HepG2 (cell line): ENCODE data around the gene OLFM2. TPM values are rescaled to one million over a fixed set of nuclear protein-coding genes. Genes with fewer than 3 reads are reported as not detected.

Source experiments
- CTCF ChIP-seq: sonication (generic); formaldehyde crosslinking; IDR thresholded peaks from 2 replicates; pipeline ENCODE4 v1.5.0; 2020; ENCODE audit warnings: mild to moderate bottlenecking, missing genetic modification reagents, moderate library complexity
- HES4 ChIP-seq: sonication (generic); formaldehyde crosslinking; IDR thresholded peaks from 2 replicates; pipeline ENCODE4 v1.9.0; 2021; ENCODE audit warnings: mild to moderate bottlenecking, missing genetic modification reagents, borderline replicate concordance
- MED1 ChIP-seq: sonication (generic); formaldehyde crosslinking; IDR thresholded peaks from 2 replicates; pipeline ENCODE4 v1.4.0; 2020; ENCODE audit warnings: missing genetic modification reagents
- MLLT10 ChIP-seq: sonication (generic); formaldehyde crosslinking; IDR thresholded peaks from 2 replicates; pipeline ENCODE4 v1.4.0; 2020; ENCODE audit warnings: missing genetic modification reagents
- ZBED4 ChIP-seq: sonication (generic); formaldehyde crosslinking; IDR thresholded peaks from 2 replicates; pipeline ENCODE4 v1.4.0; 2020; ENCODE audit warnings: missing genetic modification reagents, borderline replicate concordance
- ZFP36L1 ChIP-seq: sonication (generic); formaldehyde crosslinking; IDR thresholded peaks from 2 replicates; pipeline ENCODE4 v1.8.0; 2022; ENCODE audit warnings: mild to moderate bottlenecking, missing genetic modification reagents, moderate library complexity
- ZFYVE20 ChIP-seq: sonication (generic); formaldehyde crosslinking; IDR thresholded peaks from 2 replicates; pipeline ENCODE4 v1.8.0; 2023; ENCODE audit warnings: low read depth, mild to moderate bottlenecking, moderate library complexity, missing genetic modification reagents, borderline replicate concordance
- ZNF10 ChIP-seq: sonication (generic); formaldehyde crosslinking; IDR thresholded peaks from 2 replicates; pipeline ENCODE4 v1.4.0; 2020; ENCODE audit warnings: mild to moderate bottlenecking, low read depth, missing genetic modification reagents, borderline replicate concordance
- ZNF142 ChIP-seq: sonication (generic); formaldehyde crosslinking; IDR thresholded peaks from 2 replicates; pipeline ENCODE4 v1.4.0; 2020; ENCODE audit warnings: missing genetic modification reagents
- ZNF33A ChIP-seq: sonication (generic); formaldehyde crosslinking; IDR thresholded peaks from 2 replicates; pipeline ENCODE4 v1.5.1; 2020; ENCODE audit warnings: missing genetic modification reagents, mild to moderate bottlenecking, moderate library complexity, borderline replicate concordance
- ZNF562 ChIP-seq: sonication (generic); formaldehyde crosslinking; IDR thresholded peaks from 2 replicates; pipeline ENCODE4 v1.8.0; 2022; ENCODE audit warnings: missing genetic modification reagents, borderline replicate concordance
- ZNF567 ChIP-seq: sonication (generic); formaldehyde crosslinking; IDR thresholded peaks from 2 replicates; pipeline ENCODE4 v1.8.1; 2023; ENCODE audit warnings: mild to moderate bottlenecking, missing genetic modification reagents, borderline replicate concordance
- ZUFSP ChIP-seq: sonication (generic); formaldehyde crosslinking; IDR thresholded peaks from 2 replicates; pipeline ENCODE4 v1.9.0; 2021; ENCODE audit warnings: missing genetic modification reagents, mild to moderate bottlenecking, borderline replicate concordance
- polyA plus RNA-seq, 8 experiments: library from polyadenylated mRNA; depleted of rRNA in 3 of 8; stranded (reverse) in 7 of 8; unstranded in 1 of 8; fragments of >200 nt; fragmentation: Illumina TruSeq in 4 of 8; extraction: Trizol in 4 of 8; gene quantifications; 2 replicates each; pipeline versions ENCODE4 v1.2.1 to v1.2.3, GENCODE V29; 2011 to 2016; ENCODE audit warnings: low read depth in 4 of 8, missing spikeins in 1 of 8, mixed read lengths in 1 of 8; ENCODE audit not compliant: insufficient read depth in 1 of 8
- total RNA-seq, 5 experiments: library from RNA; depleted of rRNA; stranded (reverse); fragments of >200 nt; fragmentation: Illumina TruSeq; extraction: Trizol; gene quantifications; 2 replicates each; pipeline ENCODE4 v1.2.3, GENCODE V29; 2016; ENCODE audit warnings: low read depth in 1 of 5

OLFM2 gene
- total and polyA plus RNA-seq, 2 of the 13 experiments (the other 11 are each of a cell fraction or from before 2014, with no cell fraction given), result 0.20 to 0.51 TPM

GRCh38 chr19:9827289-9828238 is 108.8 kb downstream of the OLFM2 start, which contains the start of gene UBL5 (continued):
- TF ChIP-seq CTCF (CRISPR knock-in tag) (peak; percentile 17), ZNF562 (CRISPR knock-in tag) (no peak), MLLT10 (CRISPR knock-in tag) (no peak), ZNF142 (CRISPR knock-in tag) (no peak), ZNF567 (CRISPR knock-in tag) (no peak), ZNF33A (CRISPR knock-in tag) (peak; percentile 83; the same call in 1 of the 2 replicates), ZUFSP (CRISPR knock-in tag) (no peak), ZFP36L1 (CRISPR knock-in tag) (no peak), ZBED4 (CRISPR knock-in tag) (no peak; the same call in none of the 2 replicates), HES4 (CRISPR knock-in tag) (peak; percentile 80; the same call in 1 of the 2 replicates), ZFYVE20 (CRISPR knock-in tag) (no peak), ZNF10 (CRISPR knock-in tag) (no peak), MED1 (CRISPR knock-in tag) (peak; percentile 50)
